Measurements from ENCODE around the gene UGT2B28.
"Not testable (repeated sequence)": the region's sequence is repeated elsewhere in the genome, so short reads cannot be mapped to it uniquely, and the experiment has no call there.

DNA sequence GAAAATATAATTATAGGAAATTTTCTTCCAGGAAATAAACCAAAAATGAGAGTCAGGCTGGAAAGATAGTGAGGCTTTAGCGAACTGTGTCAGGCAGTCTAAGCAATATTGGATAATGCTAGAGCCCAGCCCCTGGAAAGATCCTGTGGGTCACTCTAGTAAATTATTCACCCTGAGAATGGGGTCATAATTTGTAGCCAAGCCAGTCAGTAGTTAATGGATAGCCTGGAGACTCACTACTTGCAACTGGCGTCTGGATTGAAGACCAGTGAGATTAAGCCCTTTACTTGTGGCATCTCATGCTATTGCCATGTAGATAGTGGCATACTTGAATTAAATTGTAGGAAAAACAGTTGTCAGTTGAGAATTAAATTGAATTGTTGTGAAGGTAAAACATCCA lies 51.0 kb downstream of the UGT2B28 start:
- TF ChIP-seq EZH2 (IDR thresholded peaks at IDR 0.05; ENCODE audit: borderline replicate concordance); CTCF (IDR thresholded peaks at IDR 0.05; ENCODE audit: poor library complexity): not testable (repeated sequence)

Measured in hepatocyte (in vitro differentiated cells).